ENCODE data around the gene PPP1R27. TPM values are rescaled to one million over a fixed set of nuclear protein-coding genes. Genes with fewer than 3 reads are reported as not detected.

PPP1R27 gene
- polyA plus RNA-seq, 1 donor (not counting 4 experiments of a cell fraction or from before 2014, with no cell fraction given): 0.12 TPM

DNA sequence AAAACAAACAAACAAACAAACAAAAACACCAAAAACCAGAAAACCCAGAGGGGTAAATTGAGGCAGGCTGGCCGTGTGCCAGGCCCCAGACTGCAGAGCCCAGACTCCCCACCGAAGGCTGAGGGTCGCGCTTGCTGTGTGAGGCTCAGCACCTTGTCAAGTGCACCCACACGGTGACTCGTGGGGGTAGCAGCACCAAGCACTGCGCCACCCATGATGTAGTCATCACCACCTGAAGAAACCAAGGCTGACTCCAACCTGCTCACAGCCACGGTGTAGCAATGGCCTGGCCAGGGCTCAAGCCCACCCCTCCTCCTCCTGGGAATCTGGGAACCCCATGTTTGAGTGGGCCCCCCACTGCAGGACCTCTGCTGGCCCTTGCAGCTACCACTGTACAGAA, 13.7 kb downstream of the PPP1R27 start:
- peak overlapping the region; percentile 37 for H3K9ac ChIP-seq (ENCODE audit: control insufficient read depth, extremely low read depth, insufficient read depth, low read length)
- H4K20me1 ChIP-seq (ENCODE audit: control insufficient read depth, extremely low read depth, insufficient read depth, low read length): no peaks in the 10 kb centered on the region
- H3K27me3 ChIP-seq (ENCODE audit: control insufficient read depth, extremely low read depth, insufficient read depth, low read length): peaks cover 9% of the 10 kb centered on the region
- no peaks in the 10 kb centered on the region for H3K79me2 ChIP-seq (ENCODE audit: control insufficient read depth, insufficient read depth, low read length)
- H2AFZ ChIP-seq (ENCODE audit: control insufficient read depth, low read length): peak overlapping the region; percentile 53
- H3K4me2 ChIP-seq (ENCODE audit: control insufficient read depth, extremely low read depth, insufficient read depth, low read depth, low read length): peak overlapping the region; percentile 58
- peak overlapping the region in 1 of 3 experiments; percentile 34 for H3K4me3 ChIP-seq (ENCODE audit: control insufficient read depth in 2 of 3, extremely low read depth in 1 of 3, insufficient read depth in 2 of 3, low read depth in 1 of 3, low read length in 3 of 3)
- H3K27ac ChIP-seq (ENCODE audit: control insufficient read depth, insufficient read depth, low read length): no peak overlapping the region
- H3K9me1 ChIP-seq (ENCODE audit: control insufficient read depth, extremely low read depth, insufficient read depth, low read length): no peaks in the 10 kb centered on the region
- FAIRE-seq: no peak
- no peaks in the 10 kb centered on the region for H3K9me3 ChIP-seq (ENCODE audit: control insufficient read depth, low read depth, low read length)
- peaks cover 0 to 1% of the 10 kb centered on the region in 2 experiments for H3K36me3 ChIP-seq (ENCODE audit: control insufficient read depth in 2 of 2, extremely low read depth in 1 of 2, insufficient read depth in 2 of 2, low read length in 2 of 2)
- no peak for TF ChIP-seq EZH2 (IDR thresholded peaks at IDR 0.05; ENCODE audit: low read length)
- TF ChIP-seq, protein P1, sequence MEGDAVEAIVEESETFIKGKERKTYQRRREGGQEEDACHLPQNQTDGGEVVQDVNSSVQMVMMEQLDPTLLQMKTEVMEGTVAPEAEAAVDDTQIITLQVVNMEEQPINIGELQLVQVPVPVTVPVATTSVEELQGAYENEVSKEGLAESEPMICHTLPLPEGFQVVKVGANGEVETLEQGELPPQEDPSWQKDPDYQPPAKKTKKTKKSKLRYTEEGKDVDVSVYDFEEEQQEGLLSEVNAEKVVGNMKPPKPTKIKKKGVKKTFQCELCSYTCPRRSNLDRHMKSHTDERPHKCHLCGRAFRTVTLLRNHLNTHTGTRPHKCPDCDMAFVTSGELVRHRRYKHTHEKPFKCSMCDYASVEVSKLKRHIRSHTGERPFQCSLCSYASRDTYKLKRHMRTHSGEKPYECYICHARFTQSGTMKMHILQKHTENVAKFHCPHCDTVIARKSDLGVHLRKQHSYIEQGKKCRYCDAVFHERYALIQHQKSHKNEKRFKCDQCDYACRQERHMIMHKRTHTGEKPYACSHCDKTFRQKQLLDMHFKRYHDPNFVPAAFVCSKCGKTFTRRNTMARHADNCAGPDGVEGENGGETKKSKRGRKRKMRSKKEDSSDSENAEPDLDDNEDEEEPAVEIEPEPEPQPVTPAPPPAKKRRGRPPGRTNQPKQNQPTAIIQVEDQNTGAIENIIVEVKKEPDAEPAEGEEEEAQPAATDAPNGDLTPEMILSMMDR (optimal IDR thresholded peaks at IDR 0.05 in 1 of 3, IDR thresholded peaks at IDR 0.05 in 1 of 3, conservative IDR thresholded peaks at IDR 0.05 in 1 of 3; ENCODE audit: extremely low read depth in 1 of 3, insufficient read depth in 2 of 3, low read length in 3 of 3): no peak
- H3K4me1 ChIP-seq (ENCODE audit: control insufficient read depth, extremely low read depth, insufficient read depth, low read length): peaks cover 11% of the 10 kb centered on the region
- dilution Hi-C loops (cut with MboI; ENCODE audit: extremely low pct_ligation_motif_present, low sequenced_read_pairs): no loop called here
- no peak for DNase-seq (ENCODE audit: low read depth, low spot score)

DNA sequence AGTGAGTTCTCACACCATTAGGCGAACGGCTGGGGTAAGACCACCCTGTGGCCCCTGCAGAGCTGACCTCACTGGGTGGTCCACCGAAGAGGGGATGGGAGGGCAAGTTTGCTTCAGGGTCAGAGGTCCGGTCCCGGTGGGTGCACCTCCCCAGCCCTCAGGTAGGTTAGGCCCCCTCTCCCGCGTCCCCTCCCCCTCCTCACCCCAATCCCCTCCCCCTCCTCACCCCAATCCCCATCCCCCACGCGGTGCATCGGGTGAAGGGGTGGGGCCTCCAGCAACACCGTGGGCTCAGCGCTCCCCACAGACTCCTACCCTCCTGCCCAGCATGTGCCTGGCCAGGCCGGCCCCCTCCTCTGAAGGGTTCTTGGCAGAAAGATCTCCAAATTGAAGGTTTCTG, 15.1 kb downstream of the PPP1R27 start:
- peaks cover 16% of the 10 kb centered on the region for H3K27me3 ChIP-seq (ENCODE audit: control insufficient read depth, extremely low read depth, insufficient read depth, low read length)
- FAIRE-seq: no peak
- no peak overlapping the region for H3K4me2 ChIP-seq (ENCODE audit: control insufficient read depth, extremely low read depth, insufficient read depth, low read depth, low read length)
- H3K9me3 ChIP-seq (ENCODE audit: control insufficient read depth, low read depth, low read length): no peaks in the 10 kb centered on the region
- peaks cover 11% of the 10 kb centered on the region for H3K4me1 ChIP-seq (ENCODE audit: control insufficient read depth, extremely low read depth, insufficient read depth, low read length)
- no peaks in the 10 kb centered on the region for H4K20me1 ChIP-seq (ENCODE audit: control insufficient read depth, extremely low read depth, insufficient read depth, low read length)
- no peak overlapping the region for H2AFZ ChIP-seq (ENCODE audit: control insufficient read depth, low read length)
- no peaks in the 10 kb centered on the region for H3K9me1 ChIP-seq (ENCODE audit: control insufficient read depth, extremely low read depth, insufficient read depth, low read length)
- no peak for TF ChIP-seq EZH2 (IDR thresholded peaks at IDR 0.05; ENCODE audit: low read length)
- TF ChIP-seq, protein P1 (optimal IDR thresholded peaks at IDR 0.05 in 1 of 3, IDR thresholded peaks at IDR 0.05 in 1 of 3, conservative IDR thresholded peaks at IDR 0.05 in 1 of 3; ENCODE audit: extremely low read depth in 1 of 3, insufficient read depth in 2 of 3, low read length in 3 of 3): no peak
- H3K4me3 ChIP-seq (ENCODE audit: control insufficient read depth in 2 of 3, extremely low read depth in 1 of 3, insufficient read depth in 2 of 3, low read depth in 1 of 3, low read length in 3 of 3): no peak overlapping the region
- dilution Hi-C loops (cut with MboI; ENCODE audit: extremely low pct_ligation_motif_present, low sequenced_read_pairs): no loop called here
- H3K9ac ChIP-seq (ENCODE audit: control insufficient read depth, extremely low read depth, insufficient read depth, low read length): no peak overlapping the region
- no peak overlapping the region for H3K27ac ChIP-seq (ENCODE audit: control insufficient read depth, insufficient read depth, low read length)
- H3K79me2 ChIP-seq (ENCODE audit: control insufficient read depth, insufficient read depth, low read length): no peaks in the 10 kb centered on the region
- DNase-seq (ENCODE audit: low read depth, low spot score): no peak
- H3K36me3 ChIP-seq (ENCODE audit: control insufficient read depth in 2 of 2, extremely low read depth in 1 of 2, insufficient read depth in 2 of 2, low read length in 2 of 2): peaks cover 0 to 1% of the 10 kb centered on the region in 2 experiments

Data from keratinocyte (primary cell).